GM21367 (cell line): ENCODE data around the gene DOK7.

Experiments
- ATAC-seq: cut with Tn5 transposase; IDR thresholded peaks from one replicate; pipeline ENCODE4 v1.9.1; 2021; ENCODE audit not compliant: unreplicated experiment

The DOK7 gene

GRCh38 chr4:3473996-3474765 lies 11.1 kb downstream of the DOK7 start:
- ATAC-seq: no peak

- ATAC-seq: no peak
Measured at GRCh38 chr4:3475041-3475712, 12.1 kb downstream of the DOK7 start.

GRCh38 chr4:3475713-3476260 lies 12.7 kb downstream of the DOK7 start:
- no peak for ATAC-seq

- no peak for ATAC-seq
Measured at GRCh38 chr4:3476341-3476747, 13.2 kb downstream of the DOK7 start.

- no peak for ATAC-seq
Measured at GRCh38 chr4:3476936-3477749, 14.0 kb downstream of the DOK7 start.

GRCh38 chr4:3477750-3478430 lies 14.8 kb downstream of the DOK7 start:
- no peak for ATAC-seq

GRCh38 chr4:3478446-3479357 lies 15.6 kb downstream of the DOK7 start:
- no peak for ATAC-seq

GRCh38 chr4:3479358-3480101 lies 16.4 kb downstream of the DOK7 start:
- ATAC-seq: no peak

GRCh38 chr4:3480528-3481112 lies 17.5 kb downstream of the DOK7 start:
- peak; percentile 52 for ATAC-seq

GRCh38 chr4:3481113-3481531 lies 18.0 kb downstream of the DOK7 start:
- no peak for ATAC-seq

GRCh38 chr4:3481783-3482393 lies 18.8 kb downstream of the DOK7 start:
- ATAC-seq: no peak

GRCh38 chr4:3482707-3483106 lies 19.6 kb downstream of the DOK7 start:
- no peak for ATAC-seq

- ATAC-seq: no peak
Measured at GRCh38 chr4:3483471-3483921, 20.4 kb downstream of the DOK7 start.

- no peak for ATAC-seq
Measured at GRCh38 chr4:3484057-3484973, 21.2 kb downstream of the DOK7 start.

- no peak for ATAC-seq
Measured at GRCh38 chr4:3485011-3485791, 22.1 kb downstream of the DOK7 start.

GRCh38 chr4:3485886-3486540 lies 22.9 kb downstream of the DOK7 start:
- no peak for ATAC-seq
